H1 (cell line): Measurements from ENCODE around the gene SURF1.

Experiments used
- POLR2AphosphoS5 ChIP-seq: IDR thresholded peaks from 2 replicates; pipeline ENCODE4 v1.6.1; 2011; ENCODE audit warnings: low read depth, low read length
- TF ChIP-seq, protein P1 (sequence below), 3 experiments: IDR thresholded peaks; 1 replicate in 2 of 3; 2 replicates in 1 of 3; pipeline versions ENCODE4 v1.5.1 to v1.6.1; 2011; ENCODE audit warnings: low read length in 3 of 3, mild to moderate bottlenecking in 3 of 3, inconsistent platforms in 2 of 3, low read depth in 1 of 3, moderate library complexity in 1 of 3; ENCODE audit not compliant: insufficient read depth in 1 of 3; ENCODE audit errors: control extremely low read depth in 1 of 3

GRCh38 chr9:133333566-133333965 lies 22.7 kb downstream of the SURF1 start:
- TF ChIP-seq, protein P1, sequence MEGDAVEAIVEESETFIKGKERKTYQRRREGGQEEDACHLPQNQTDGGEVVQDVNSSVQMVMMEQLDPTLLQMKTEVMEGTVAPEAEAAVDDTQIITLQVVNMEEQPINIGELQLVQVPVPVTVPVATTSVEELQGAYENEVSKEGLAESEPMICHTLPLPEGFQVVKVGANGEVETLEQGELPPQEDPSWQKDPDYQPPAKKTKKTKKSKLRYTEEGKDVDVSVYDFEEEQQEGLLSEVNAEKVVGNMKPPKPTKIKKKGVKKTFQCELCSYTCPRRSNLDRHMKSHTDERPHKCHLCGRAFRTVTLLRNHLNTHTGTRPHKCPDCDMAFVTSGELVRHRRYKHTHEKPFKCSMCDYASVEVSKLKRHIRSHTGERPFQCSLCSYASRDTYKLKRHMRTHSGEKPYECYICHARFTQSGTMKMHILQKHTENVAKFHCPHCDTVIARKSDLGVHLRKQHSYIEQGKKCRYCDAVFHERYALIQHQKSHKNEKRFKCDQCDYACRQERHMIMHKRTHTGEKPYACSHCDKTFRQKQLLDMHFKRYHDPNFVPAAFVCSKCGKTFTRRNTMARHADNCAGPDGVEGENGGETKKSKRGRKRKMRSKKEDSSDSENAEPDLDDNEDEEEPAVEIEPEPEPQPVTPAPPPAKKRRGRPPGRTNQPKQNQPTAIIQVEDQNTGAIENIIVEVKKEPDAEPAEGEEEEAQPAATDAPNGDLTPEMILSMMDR (IDR thresholded peaks at IDR 0.05; ENCODE audit: control extremely low read depth in 1 of 3, insufficient read depth in 1 of 3, low read depth in 1 of 3, low read length in 3 of 3): 0 out of 4 replicates have a peak, but pooled peaks of 1 of the 3 experiments have one; percentile 9
- TF ChIP-seq POLR2AphosphoS5: no peak
